ENCODE results near the gene GPR37L1.

DNA sequence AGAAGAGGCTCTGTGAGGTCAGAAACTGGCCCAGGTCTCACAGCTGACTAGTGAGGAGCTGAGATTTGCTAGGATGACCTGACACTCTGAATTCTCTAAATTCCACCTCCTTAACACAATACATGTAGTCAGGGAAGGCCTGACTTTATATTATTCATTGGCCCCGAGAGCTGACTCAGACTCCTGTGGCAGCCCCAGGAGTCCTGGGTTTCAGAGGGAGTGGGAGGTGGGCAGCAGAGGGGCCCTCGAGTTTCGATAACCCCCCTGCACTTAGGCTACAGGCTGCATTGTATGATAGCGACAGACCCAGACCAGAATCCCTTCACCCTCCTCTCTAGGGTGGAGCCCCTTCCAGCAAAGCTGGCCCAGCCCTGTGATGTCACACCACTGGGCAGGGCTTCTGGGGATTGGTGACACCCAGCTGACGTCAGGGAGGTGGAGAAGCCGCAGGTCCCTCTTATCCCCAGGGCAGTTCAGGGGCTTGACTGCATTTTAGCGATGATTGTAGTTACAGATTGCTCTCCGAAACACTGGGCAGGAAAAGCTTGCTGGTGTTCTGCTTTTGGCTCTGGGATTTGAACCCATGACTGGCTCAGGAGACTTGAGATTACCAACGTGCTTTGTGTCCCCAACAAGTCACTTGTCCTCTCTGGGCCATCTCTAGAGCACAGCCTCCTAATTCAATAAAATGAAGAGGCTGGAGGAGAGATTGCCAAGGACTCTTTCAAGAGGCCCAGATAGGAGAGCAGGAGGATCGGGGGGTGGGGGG lies 17.0 kb upstream of the GPR37L1 start:
- TF ChIP-seq, protein P1, sequence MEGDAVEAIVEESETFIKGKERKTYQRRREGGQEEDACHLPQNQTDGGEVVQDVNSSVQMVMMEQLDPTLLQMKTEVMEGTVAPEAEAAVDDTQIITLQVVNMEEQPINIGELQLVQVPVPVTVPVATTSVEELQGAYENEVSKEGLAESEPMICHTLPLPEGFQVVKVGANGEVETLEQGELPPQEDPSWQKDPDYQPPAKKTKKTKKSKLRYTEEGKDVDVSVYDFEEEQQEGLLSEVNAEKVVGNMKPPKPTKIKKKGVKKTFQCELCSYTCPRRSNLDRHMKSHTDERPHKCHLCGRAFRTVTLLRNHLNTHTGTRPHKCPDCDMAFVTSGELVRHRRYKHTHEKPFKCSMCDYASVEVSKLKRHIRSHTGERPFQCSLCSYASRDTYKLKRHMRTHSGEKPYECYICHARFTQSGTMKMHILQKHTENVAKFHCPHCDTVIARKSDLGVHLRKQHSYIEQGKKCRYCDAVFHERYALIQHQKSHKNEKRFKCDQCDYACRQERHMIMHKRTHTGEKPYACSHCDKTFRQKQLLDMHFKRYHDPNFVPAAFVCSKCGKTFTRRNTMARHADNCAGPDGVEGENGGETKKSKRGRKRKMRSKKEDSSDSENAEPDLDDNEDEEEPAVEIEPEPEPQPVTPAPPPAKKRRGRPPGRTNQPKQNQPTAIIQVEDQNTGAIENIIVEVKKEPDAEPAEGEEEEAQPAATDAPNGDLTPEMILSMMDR (IDR thresholded peaks at IDR 0.05): no peak
- no peak for TF ChIP-seq POLR2A (IDR thresholded peaks at IDR 0.05)
- TF ChIP-seq POLR2AphosphoS5 (IDR thresholded peaks at IDR 0.05): no peak
